Testis (tissue), 3 donors: Measurements from ENCODE around the gene SH2D3C. TPM values are rescaled to one million over a fixed set of nuclear protein-coding genes. Genes with fewer than 3 reads are reported as not detected.

Experiments used
- DNase-seq: peaks from one replicate; pipeline ENCODE4 v3.0.0-alpha.2; 2019
- H3K27ac ChIP-seq, 2 donors: fragments of 200-600 bp; sonication (generic); one replicate each; pipeline ENCODE4 v1.5.1; 2019
- H3K27me3 ChIP-seq: fragments of 200-600 bp; sonication (generic); one replicate; pipeline ENCODE4 v1.5.1; 2019
- H3K36me3 ChIP-seq: fragments of 200-600 bp; sonication (generic); one replicate; pipeline ENCODE4 v1.5.1; 2017; ENCODE audit warnings: low read depth; ENCODE audit errors: missing control alignments
- H3K4me1 ChIP-seq: fragments of 200-600 bp; sonication (generic); one replicate; pipeline ENCODE4 v1.5.1; 2019
- H3K4me3 ChIP-seq, 2 donors: fragments of 200-600 bp; sonication (generic); one replicate each; pipeline ENCODE4 v1.5.1; 2017 to 2019
- H3K9me3 ChIP-seq: fragments of 200-600 bp; sonication (generic); one replicate; pipeline ENCODE4 v1.5.1; 2017
- CTCF ChIP-seq, 3 experiments: fragments of 450-650 bp in 2 of 3; fragments of 200-600 bp in 1 of 3; sonication (generic) in 1 of 3; IDR thresholded peaks; one replicate each; pipeline ENCODE4 v1.5.1; 2016 to 2019; ENCODE audit warnings: antibody characterized with exemption in 3 of 3, mild to moderate bottlenecking in 2 of 3, moderate library complexity in 1 of 3
- POLR2A ChIP-seq: fragments of 450-650 bp; IDR thresholded peaks from one replicate; pipeline ENCODE4 v1.6.1; 2017; ENCODE audit warnings: antibody characterized with exemption, mild to moderate bottlenecking, moderate library complexity
- WGBS, 2 donors: methylation state at CpG; one replicate each; pipeline ENCODE4 v1.1.5; 2018; 5-methylcytosine and 5-hydroxymethylcytosine counted together
- intact Hi-C: fragments of 100-400 bp; cut with DNase I; formaldehyde crosslinking; loops from one replicate; pipeline ENCODE4 v1.15.1; 2023; ENCODE audit warnings: low total_unique reads
- polyA plus RNA-seq: library from polyadenylated mRNA; stranded (reverse); fragments of 350-450 nt; fragmentation: Illumina TruSeq; extraction: RNeasy Lipid Tissue Mini Kit (QIAGEN cat#74804); gene quantifications from one replicate; pipeline ENCODE4 v1.2.3, GENCODE V29; 2014; ENCODE audit warnings: low read depth, low replicate concordance; ENCODE audit not compliant: insufficient read depth
- total RNA-seq, 2 donors: library from RNA; depleted of rRNA; stranded (reverse); fragments of >200 nt; gene quantifications; one replicate each; pipeline ENCODE4 v1.2.3, GENCODE V29; 2016

SH2D3C gene
- total and polyA plus RNA-seq, 3 donors from 2014 or later: 6.6 to 9.6 (median 8.8) TPM

GRCh38 chr9:127751269-127752054, 27.0 kb downstream of the SH2D3C start:
- no peaks in the 10 kb centered on the region for H3K27me3 ChIP-seq
- WGBS, 2 donors: 34 to 45% methylated on average over 10 of the region's 10 CpGs
- TF ChIP-seq CTCF (IDR thresholded peaks at IDR 0.05): no peak
- no peak for TF ChIP-seq POLR2A
- H3K9me3 ChIP-seq: no peaks in the 10 kb centered on the region
- H3K4me1 ChIP-seq: no peaks in the 10 kb centered on the region
- no peak overlapping the region for H3K4me3 ChIP-seq
- H3K36me3 ChIP-seq: no peaks in the 10 kb centered on the region
- intact Hi-C loops: no loop called here
- no peak overlapping the region for H3K27ac ChIP-seq
- DNase-seq: no peak

- H3K9me3 ChIP-seq: no peaks in the 10 kb centered on the region
- 95% methylated on average over 9 to 26 of the region's 26 CpGs for WGBS, 2 donors
- no peaks in the 10 kb centered on the region for H3K36me3 ChIP-seq
- H3K4me1 ChIP-seq: no peaks in the 10 kb centered on the region
- TF ChIP-seq CTCF (IDR thresholded peaks at IDR 0.05) (no peak), POLR2A (no peak)
- no peaks in the 10 kb centered on the region for H3K27me3 ChIP-seq
- intact Hi-C loops: no loop called here
- no peak overlapping the region for H3K27ac ChIP-seq
- DNase-seq: no peak
- no peak overlapping the region for H3K4me3 ChIP-seq
Measured at GRCh38 chr9:127749090-127749787, 29.2 kb downstream of the SH2D3C start.

- Histone ChIP-seq H3K4me1 (peaks cover 2% of the 10 kb centered on the region), H3K4me3 (no peak overlapping the region), H3K27ac (no peak overlapping the region), H3K27me3 (no peaks in the 10 kb centered on the region), H3K36me3 (no peaks in the 10 kb centered on the region), H3K9me3 (no peaks in the 10 kb centered on the region)
- no peak for DNase-seq
- WGBS, 2 donors: 84 to 85% methylated on average over 15 of the region's 15 CpGs
- TF ChIP-seq CTCF (IDR thresholded peaks at IDR 0.05) (no peak), POLR2A (no peak)
- intact Hi-C loops: no loop called here
Measured at GRCh38 chr9:127746959-127747569, 31.4 kb downstream of the SH2D3C start.

GRCh38 chr9:127744398-127745110, 33.9 kb downstream of the SH2D3C start:
- no peaks in the 10 kb centered on the region for H3K9me3 ChIP-seq
- H3K36me3 ChIP-seq: no peaks in the 10 kb centered on the region
- peaks cover 13% of the 10 kb centered on the region for H3K4me1 ChIP-seq
- 80 to 92% methylated on average over 2 to 17 of the region's 19 CpGs for WGBS, 2 donors
- H3K27me3 ChIP-seq: no peaks in the 10 kb centered on the region
- TF ChIP-seq POLR2A: no peak
- no peak for TF ChIP-seq CTCF (IDR thresholded peaks at IDR 0.05)
- intact Hi-C loops: no loop called here
- no peak for DNase-seq
- H3K27ac ChIP-seq: no peak overlapping the region
- H3K4me3 ChIP-seq: no peak overlapping the region
